ENCODE data around the gene RASSF1.

The RASSF1 gene

DNA sequence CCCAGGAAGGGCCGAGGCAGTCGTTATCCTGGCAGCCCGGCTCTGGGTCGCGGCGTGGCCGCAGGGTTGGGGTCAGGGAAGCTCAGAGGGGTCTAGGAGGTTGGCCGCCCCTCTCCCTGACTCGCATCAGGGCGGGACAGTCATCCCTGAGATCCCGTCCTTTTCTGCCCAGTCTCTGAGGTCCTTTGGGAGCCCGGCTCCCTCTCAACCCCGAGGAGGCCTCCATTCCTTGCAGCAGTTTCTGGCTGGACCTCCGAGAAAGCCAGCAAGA is 18.6 kb downstream of the RASSF1 start:
- H3K27me3 ChIP-seq (ENCODE audit: control insufficient read depth, insufficient read depth, low read length) = no peaks in the 10 kb centered on the region
- peak overlapping the region; percentile 76 for H3K4me3 ChIP-seq (ENCODE audit: low read depth, low read length)
- H3K9me3 ChIP-seq (ENCODE audit: control insufficient read depth, insufficient read depth, low read depth, low read length) = no peaks in the 10 kb centered on the region
- H3K9ac ChIP-seq (ENCODE audit: low read length) = peak overlapping the region; percentile 100
- H3K36me3 ChIP-seq (ENCODE audit: control insufficient read depth, insufficient read depth, low read length) = peaks cover 41% of the 10 kb centered on the region
- peaks cover 32% of the 10 kb centered on the region for H3K4me1 ChIP-seq (ENCODE audit: control insufficient read depth, insufficient read depth, low read length)
- H3K27ac ChIP-seq (ENCODE audit: low read depth, low read length) = peak overlapping the region; percentile 100

DNA sequence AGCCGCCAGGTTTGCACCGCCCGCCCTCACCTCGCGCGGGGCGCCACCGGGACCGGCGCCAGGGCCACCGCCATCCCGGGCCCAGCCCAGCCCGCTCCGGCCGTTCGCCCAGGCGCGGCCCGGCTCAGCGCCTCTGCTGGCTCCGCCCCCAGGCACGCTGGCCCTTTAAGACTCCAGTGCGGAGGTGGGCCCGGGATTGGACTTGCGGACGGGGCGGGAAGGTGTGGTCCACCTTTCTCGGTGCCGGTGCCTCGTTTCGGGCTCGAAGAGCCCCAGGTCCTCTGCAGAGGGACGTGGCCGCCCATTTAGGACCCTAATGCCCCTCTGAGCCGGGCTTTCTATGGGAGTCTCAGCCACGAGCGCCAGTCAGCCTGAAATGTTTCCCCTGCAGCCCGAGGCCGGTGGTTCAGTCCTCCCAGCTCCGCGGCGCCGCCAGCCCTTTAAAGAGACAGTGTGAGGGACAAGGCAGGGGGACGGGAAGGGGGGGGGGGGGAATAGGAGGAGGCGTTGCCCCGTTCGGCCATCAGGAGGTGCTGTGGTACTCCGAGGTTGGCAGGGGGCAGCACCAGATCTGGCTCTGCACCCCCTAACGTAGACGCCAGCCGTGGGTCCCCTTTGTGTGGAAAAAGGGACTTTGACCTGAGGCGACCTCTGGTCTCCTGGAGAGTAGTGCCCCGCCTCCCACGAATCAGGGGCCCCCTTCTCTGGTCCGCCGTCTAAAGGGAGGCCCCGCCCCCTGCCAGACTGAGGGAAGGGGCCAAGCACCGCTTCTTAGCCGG is 19.1 kb downstream of the RASSF1 start:
- Histone ChIP-seq H3K9ac (ENCODE audit: low read length) (peak overlapping the region; percentile 100), H3K4me3 (ENCODE audit: low read depth, low read length) (peak overlapping the region; percentile 76), H3K4me1 (ENCODE audit: control insufficient read depth, insufficient read depth, low read length) (peaks cover 37% of the 10 kb centered on the region), H3K36me3 (ENCODE audit: control insufficient read depth, insufficient read depth, low read length) (peaks cover 45% of the 10 kb centered on the region), H3K27me3 (ENCODE audit: control insufficient read depth, insufficient read depth, low read length) (no peaks in the 10 kb centered on the region), H3K27ac (ENCODE audit: low read depth, low read length) (peak overlapping the region; percentile 100), H3K9me3 (ENCODE audit: control insufficient read depth, insufficient read depth, low read depth, low read length) (no peaks in the 10 kb centered on the region)

DNA sequence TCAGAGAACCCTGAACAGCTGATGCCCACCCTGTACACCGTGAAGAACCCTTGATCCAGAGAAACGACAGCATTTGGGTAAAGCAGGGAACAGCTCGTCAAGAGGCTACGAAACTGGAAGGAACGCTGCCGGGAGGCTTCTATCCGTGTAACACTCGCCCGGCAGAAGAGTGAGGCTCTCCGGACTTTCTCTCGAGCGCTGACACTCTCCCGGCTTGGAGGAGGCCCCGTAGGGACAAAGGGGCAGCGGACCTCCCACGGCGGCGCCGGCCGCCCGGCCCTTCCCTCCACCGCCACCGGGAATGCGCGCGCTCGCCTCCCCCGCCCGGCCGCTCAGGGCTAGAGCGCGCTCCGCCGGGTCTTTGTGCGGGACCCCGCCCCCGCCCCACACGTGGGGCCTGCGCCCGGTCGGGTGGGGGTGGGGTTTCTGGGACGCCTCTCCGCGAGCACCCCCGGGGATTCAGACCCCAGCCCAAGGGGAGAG is 19.7 kb downstream of the RASSF1 start:
- H3K36me3 ChIP-seq (ENCODE audit: control insufficient read depth, insufficient read depth, low read length) = peaks cover 45% of the 10 kb centered on the region
- peak overlapping the region; percentile 76 for H3K4me3 ChIP-seq (ENCODE audit: low read depth, low read length)
- peaks cover 38% of the 10 kb centered on the region for H3K4me1 ChIP-seq (ENCODE audit: control insufficient read depth, insufficient read depth, low read length)
- no peaks in the 10 kb centered on the region for H3K9me3 ChIP-seq (ENCODE audit: control insufficient read depth, insufficient read depth, low read depth, low read length)
- H3K27me3 ChIP-seq (ENCODE audit: control insufficient read depth, insufficient read depth, low read length) = no peaks in the 10 kb centered on the region
- peak overlapping the region; percentile 100 for H3K27ac ChIP-seq (ENCODE audit: low read depth, low read length)
- H3K9ac ChIP-seq (ENCODE audit: low read length) = peak overlapping the region; percentile 100

DNA sequence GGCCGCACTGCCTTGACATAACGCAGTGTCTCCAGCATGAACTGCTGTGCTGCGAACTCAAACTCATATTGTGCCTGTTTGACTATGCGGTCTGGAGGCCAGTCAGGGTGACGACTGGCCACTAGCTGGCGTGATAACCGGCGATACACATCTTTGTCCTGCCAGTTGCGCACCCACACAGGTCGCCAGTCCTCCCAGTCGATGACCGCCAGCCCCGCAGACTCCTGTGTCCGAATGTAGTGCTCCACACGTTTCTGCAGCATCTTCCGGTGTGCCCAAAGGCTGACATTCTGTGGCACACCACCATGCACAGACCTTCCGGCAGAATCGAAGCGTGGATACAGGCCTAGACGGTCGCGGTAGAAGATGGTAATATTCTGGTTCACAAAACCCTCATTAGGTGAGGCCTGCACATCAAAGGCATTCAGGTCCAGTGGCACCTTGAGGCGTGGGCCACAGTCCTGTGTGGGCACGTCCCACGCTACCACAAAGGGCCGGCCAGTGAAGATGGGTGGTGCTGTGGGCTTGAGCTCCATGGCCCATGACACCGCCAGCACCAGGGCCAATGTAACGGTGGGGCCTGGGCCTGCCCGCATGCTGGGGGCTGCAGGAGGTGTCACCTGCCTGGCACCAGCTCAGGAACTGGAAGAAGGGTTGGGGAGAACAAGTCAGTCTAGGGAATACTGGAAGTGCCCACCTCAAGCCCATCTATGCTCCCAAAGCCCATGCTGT is 20.6 kb downstream of the RASSF1 start:
- peaks cover 45% of the 10 kb centered on the region for H3K36me3 ChIP-seq (ENCODE audit: control insufficient read depth, insufficient read depth, low read length)
- no peaks in the 10 kb centered on the region for H3K27me3 ChIP-seq (ENCODE audit: control insufficient read depth, insufficient read depth, low read length)
- H3K4me3 ChIP-seq (ENCODE audit: low read depth, low read length) = peak overlapping the region; percentile 76
- H3K4me1 ChIP-seq (ENCODE audit: control insufficient read depth, insufficient read depth, low read length) = peaks cover 38% of the 10 kb centered on the region
- no peak overlapping the region for H3K27ac ChIP-seq (ENCODE audit: low read depth, low read length)
- no peaks in the 10 kb centered on the region for H3K9me3 ChIP-seq (ENCODE audit: control insufficient read depth, insufficient read depth, low read depth, low read length)
- H3K9ac ChIP-seq (ENCODE audit: low read length) = peak overlapping the region; percentile 100

DNA sequence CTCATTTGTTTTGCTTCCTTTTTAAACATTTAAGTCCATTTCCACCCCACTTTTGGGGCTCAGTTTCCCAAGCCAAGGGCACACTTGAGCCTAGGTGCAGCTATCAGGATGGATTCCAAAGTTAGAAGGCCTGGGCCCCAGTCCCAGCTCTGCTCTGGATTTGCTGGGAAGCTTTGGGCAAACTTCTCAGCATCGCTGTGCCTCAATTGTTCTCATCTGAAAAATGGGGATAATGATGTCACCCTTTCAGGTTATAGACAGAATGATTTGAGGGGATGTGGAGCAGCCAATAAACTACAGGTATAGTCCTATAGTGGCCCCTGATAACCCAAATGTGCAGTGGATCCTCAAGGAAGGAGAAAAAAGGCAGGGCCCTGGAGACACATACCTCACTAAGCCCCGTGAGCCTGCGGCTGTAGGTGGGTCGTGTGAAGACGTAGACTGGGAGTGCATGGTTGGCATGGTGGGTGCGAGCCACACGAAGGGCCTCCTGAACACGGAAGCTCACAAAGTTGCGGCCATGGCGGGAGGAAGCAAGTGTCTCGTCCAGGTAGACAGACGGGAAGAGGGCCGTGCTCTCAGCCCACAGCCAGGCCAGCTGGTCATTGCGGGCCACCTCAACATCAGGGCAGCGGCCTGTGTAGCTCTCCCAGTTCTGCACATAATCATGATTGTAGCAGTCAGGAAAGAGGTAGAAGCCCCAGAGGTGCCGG is 21.3 kb downstream of the RASSF1 start:
- no peaks in the 10 kb centered on the region for H3K27me3 ChIP-seq (ENCODE audit: control insufficient read depth, insufficient read depth, low read length)
- H3K9ac ChIP-seq (ENCODE audit: low read length) = no peak overlapping the region
- H3K9me3 ChIP-seq (ENCODE audit: control insufficient read depth, insufficient read depth, low read depth, low read length) = no peaks in the 10 kb centered on the region
- peaks cover 46% of the 10 kb centered on the region for H3K36me3 ChIP-seq (ENCODE audit: control insufficient read depth, insufficient read depth, low read length)
- peak overlapping the region; percentile 76; the same call in 1 of the 2 replicates for H3K4me3 ChIP-seq (ENCODE audit: low read depth, low read length)
- H3K4me1 ChIP-seq (ENCODE audit: control insufficient read depth, insufficient read depth, low read length) = peaks cover 36% of the 10 kb centered on the region
- H3K27ac ChIP-seq (ENCODE audit: low read depth, low read length) = no peak overlapping the region

DNA sequence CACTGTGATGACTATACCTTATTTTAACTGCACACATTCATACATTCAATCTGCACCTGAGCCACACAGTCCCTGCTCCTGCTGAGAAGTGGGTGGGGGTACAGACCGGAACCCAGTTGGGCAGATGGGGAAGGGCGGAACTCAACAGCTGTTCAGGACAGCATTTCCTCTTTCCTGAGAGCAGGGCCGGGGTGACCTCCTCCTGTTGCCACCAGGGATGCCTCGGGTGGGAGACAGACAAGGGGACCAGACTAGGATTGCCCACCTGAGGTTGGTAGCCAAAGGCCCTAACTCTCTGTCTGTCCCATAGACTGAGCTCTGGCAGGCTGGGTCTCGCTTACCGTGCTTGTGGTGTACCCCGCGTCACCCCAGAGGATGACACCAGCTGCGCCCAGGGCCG is 22.0 kb downstream of the RASSF1 start:
- H3K36me3 ChIP-seq (ENCODE audit: control insufficient read depth, insufficient read depth, low read length) = peaks cover 46% of the 10 kb centered on the region
- no peak overlapping the region for H3K4me3 ChIP-seq (ENCODE audit: low read depth, low read length)
- no peaks in the 10 kb centered on the region for H3K27me3 ChIP-seq (ENCODE audit: control insufficient read depth, insufficient read depth, low read length)
- no peak overlapping the region for H3K9ac ChIP-seq (ENCODE audit: low read length)
- no peak overlapping the region for H3K27ac ChIP-seq (ENCODE audit: low read depth, low read length)
- H3K4me1 ChIP-seq (ENCODE audit: control insufficient read depth, insufficient read depth, low read length) = peaks cover 33% of the 10 kb centered on the region
- no peaks in the 10 kb centered on the region for H3K9me3 ChIP-seq (ENCODE audit: control insufficient read depth, insufficient read depth, low read depth, low read length)

DNA sequence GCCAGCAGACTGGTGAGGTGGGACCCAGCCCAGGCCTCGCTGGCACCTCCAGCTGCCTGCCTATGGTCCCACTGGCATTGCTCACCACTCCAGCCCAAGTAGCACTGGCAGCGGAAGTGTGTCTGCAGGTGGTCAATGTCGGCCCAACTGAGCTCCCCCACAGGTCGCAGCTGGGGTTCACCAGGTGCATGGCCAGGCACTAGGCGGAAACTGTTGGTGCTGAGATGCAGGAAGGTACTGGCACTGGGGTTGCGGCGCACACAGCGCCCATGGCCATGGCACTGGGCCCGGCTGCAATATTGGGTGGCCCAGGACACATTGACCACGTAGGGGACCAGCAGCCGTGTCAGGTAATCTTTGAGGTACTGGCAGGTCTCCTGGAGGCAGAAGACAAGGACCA is 22.5 kb downstream of the RASSF1 start:
- Histone ChIP-seq H3K27me3 (ENCODE audit: control insufficient read depth, insufficient read depth, low read length) (no peaks in the 10 kb centered on the region), H3K4me3 (ENCODE audit: low read depth, low read length) (no peak overlapping the region), H3K9me3 (ENCODE audit: control insufficient read depth, insufficient read depth, low read depth, low read length) (no peaks in the 10 kb centered on the region), H3K9ac (ENCODE audit: low read length) (no peak overlapping the region), H3K36me3 (ENCODE audit: control insufficient read depth, insufficient read depth, low read length) (peaks cover 46% of the 10 kb centered on the region), H3K27ac (ENCODE audit: low read depth, low read length) (no peak overlapping the region), H3K4me1 (ENCODE audit: control insufficient read depth, insufficient read depth, low read length) (peaks cover 30% of the 10 kb centered on the region)

DNA sequence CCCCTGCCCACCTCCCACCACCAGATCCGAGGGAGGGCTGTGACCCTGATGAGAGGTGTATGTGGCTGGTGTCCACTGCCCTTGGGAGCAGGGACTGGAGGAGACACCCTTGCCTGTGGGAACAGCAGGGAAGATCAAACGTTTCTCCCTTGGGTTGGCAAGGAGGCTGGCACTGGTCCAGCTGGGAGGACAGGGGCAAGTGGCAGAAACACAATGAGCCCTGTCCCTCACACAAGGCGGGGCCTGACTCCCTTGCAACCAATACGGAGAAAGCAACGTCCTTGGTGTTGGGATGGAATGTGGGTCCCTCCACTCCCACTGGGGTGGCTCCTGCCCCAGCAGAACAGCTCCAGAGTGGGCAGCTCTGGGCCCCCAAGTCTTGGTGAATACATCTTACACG is 23.3 kb downstream of the RASSF1 start:
- Histone ChIP-seq H3K27me3 (ENCODE audit: control insufficient read depth, insufficient read depth, low read length) (no peaks in the 10 kb centered on the region), H3K9ac (ENCODE audit: low read length) (no peak overlapping the region), H3K4me1 (ENCODE audit: control insufficient read depth, insufficient read depth, low read length) (peaks cover 22% of the 10 kb centered on the region), H3K27ac (ENCODE audit: low read depth, low read length) (no peak overlapping the region), H3K36me3 (ENCODE audit: control insufficient read depth, insufficient read depth, low read length) (peaks cover 46% of the 10 kb centered on the region), H3K9me3 (ENCODE audit: control insufficient read depth, insufficient read depth, low read depth, low read length) (no peaks in the 10 kb centered on the region), H3K4me3 (ENCODE audit: low read depth, low read length) (0 out of 2 replicates have a peak overlapping the region, but pooled peaks have one; percentile 9)

DNA sequence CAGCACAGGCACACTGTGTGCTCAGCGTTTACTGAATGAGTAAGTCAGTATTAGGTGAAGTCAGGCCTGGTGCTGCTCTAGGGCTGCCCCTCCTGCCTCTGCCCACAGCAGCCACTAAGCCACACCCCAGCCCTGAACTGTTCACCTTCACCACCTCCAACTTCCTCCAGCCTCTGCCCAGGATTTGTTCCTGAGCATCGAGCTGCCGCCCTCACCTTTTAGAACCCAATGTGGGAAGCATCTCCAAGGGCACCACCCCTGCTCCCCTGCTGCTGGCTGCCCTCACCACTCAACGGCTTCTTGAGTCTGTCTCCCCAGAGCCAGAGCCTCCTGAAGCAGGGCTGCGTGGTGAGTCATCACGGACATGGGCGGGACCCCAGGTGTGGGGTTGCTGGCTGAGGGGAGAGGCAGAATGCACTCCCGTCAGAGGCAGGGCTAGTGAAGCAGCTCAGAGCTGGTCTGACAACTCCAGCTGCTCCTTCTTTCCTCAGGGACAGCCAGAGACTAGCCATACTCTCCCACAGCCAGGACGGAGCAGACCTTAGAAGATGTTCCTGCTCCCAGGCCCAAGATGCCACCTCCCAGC is 23.9 kb downstream of the RASSF1 start:
- Histone ChIP-seq H3K4me1 (ENCODE audit: control insufficient read depth, insufficient read depth, low read length) (peaks cover 22% of the 10 kb centered on the region), H3K36me3 (ENCODE audit: control insufficient read depth, insufficient read depth, low read length) (peaks cover 46% of the 10 kb centered on the region), H3K9me3 (ENCODE audit: control insufficient read depth, insufficient read depth, low read depth, low read length) (no peaks in the 10 kb centered on the region), H3K9ac (ENCODE audit: low read length) (no peak overlapping the region), H3K27me3 (ENCODE audit: control insufficient read depth, insufficient read depth, low read length) (no peaks in the 10 kb centered on the region), H3K4me3 (ENCODE audit: low read depth, low read length) (0 out of 2 replicates have a peak overlapping the region, but pooled peaks have one; percentile 9), H3K27ac (ENCODE audit: low read depth, low read length) (no peak overlapping the region)

DNA sequence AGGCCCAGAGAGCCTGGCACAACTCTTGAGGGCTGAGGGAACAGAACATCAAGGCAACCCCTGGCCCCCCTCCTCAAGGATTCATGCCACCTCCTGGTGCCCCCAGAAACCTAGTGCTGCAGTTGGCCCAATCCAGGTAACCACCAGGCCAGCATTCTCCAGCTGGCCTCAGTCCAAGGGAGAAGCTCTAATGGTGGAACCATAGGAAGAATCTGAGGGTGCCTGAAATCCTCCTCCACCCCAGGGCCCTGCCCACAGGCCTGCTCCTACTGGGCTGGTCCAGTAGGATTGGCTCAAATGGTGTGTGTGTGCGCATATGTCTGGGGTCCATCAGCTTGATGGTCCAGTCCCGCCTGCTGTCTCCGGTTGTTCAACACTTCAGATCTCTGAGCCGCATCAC is 25.8 kb downstream of the RASSF1 start:
- Histone ChIP-seq H3K27me3 (ENCODE audit: control insufficient read depth, insufficient read depth, low read length) (no peaks in the 10 kb centered on the region), H3K4me1 (ENCODE audit: control insufficient read depth, insufficient read depth, low read length) (peaks cover 13% of the 10 kb centered on the region; the same call in 1 of the 2 replicates)

More for the DNA sequence above, 25.8 kb downstream of the RASSF1 start:
- Histone ChIP-seq H3K27ac (ENCODE audit: low read depth, low read length) (no peak overlapping the region), H3K4me3 (ENCODE audit: low read depth, low read length) (no peak overlapping the region), H3K9ac (ENCODE audit: low read length) (no peak overlapping the region), H3K9me3 (ENCODE audit: control insufficient read depth, insufficient read depth, low read depth, low read length) (peaks cover 2% of the 10 kb centered on the region; the same call in 1 of the 2 replicates), H3K36me3 (ENCODE audit: control insufficient read depth, insufficient read depth, low read length) (peaks cover 42% of the 10 kb centered on the region)

Data from HUES6 (cell line).